ENCODE results near the gene EPG5. TPM values are rescaled to one million over a fixed set of nuclear protein-coding genes. Genes with fewer than 3 reads are reported as not detected.
"Not testable (repeated sequence)": the region's sequence is repeated elsewhere in the genome, so short reads cannot be mapped to it uniquely, and the experiment has no call there.

EPG5 gene
- total RNA-seq, 6 experiments from 2014 or later = 11.6 to 15.2 (median 12.4) TPM

- Histone ChIP-seq H3K27ac (no peak overlapping the region), H3K9me3 (no peaks in the 10 kb centered on the region), H3K36me3 (peaks cover 0 to 9% (median 2%) of the 10 kb centered on the region in 4 donors), H3K27me3 (no peaks in the 10 kb centered on the region), H3K4me3 (no peak overlapping the region), H3K4me1 (peaks cover 0 to 9% (median 0%) of the 10 kb centered on the region in 4 donors)
- TF ChIP-seq POLR2A (IDR thresholded peaks at IDR 0.05) (no peak), CTCF (IDR thresholded peaks at IDR 0.05) (no peak)
- 91% methylated on average over 6 of the region's 7 CpGs for WGBS (ENCODE audit: insufficient coverage, low coverage, low lambda C conversion rate, missing lambda C conversion rate)
- DNase-seq = no peak
- intact Hi-C loops (cut with DNase I) = loop anchor here in 1 of 2 donors (10.0 kb wide), 1 partner anchor 125 kb away; the partner anchor contains the start of gene SLC14A1
- no peak for ATAC-seq
These were observed 117.6 kb downstream of the EPG5 start for GRCh38 chr18:45849529-45849928.

- not testable (repeated sequence) for H3K4me1 ChIP-seq, H3K27me3 ChIP-seq, H3K36me3 ChIP-seq, H3K4me3 ChIP-seq, H3K9me3 ChIP-seq, ATAC-seq, DNase-seq, H3K27ac ChIP-seq
- intact Hi-C loops (cut with DNase I) = loop anchor here in 1 of 2 donors (10.0 kb wide), 1 partner anchor 124 kb away; the partner anchor contains the start of gene SLC14A1
- 98% methylated on average over 12 of the region's 13 CpGs for WGBS (ENCODE audit: insufficient coverage, low coverage, low lambda C conversion rate, missing lambda C conversion rate)
These were observed 118.5 kb downstream of the EPG5 start for GRCh38 chr18:45848643-45849042.

- DNase-seq = no peak
- 61% methylated on average over 3 of the region's 3 CpGs for WGBS (ENCODE audit: insufficient coverage, low coverage, low lambda C conversion rate, missing lambda C conversion rate)
- no peak overlapping the region for H3K4me3 ChIP-seq
These were observed 120.0 kb downstream of the EPG5 start for GRCh38 chr18:45847119-45847518.

GRCh38 chr18:45845410-45845809, 121.7 kb downstream of the EPG5 start:
- TF ChIP-seq POLR2A (IDR thresholded peaks at IDR 0.05) = no peak
- TF ChIP-seq CTCF (IDR thresholded peaks at IDR 0.05) = no peak
- ATAC-seq (peak; percentile 34 to 52 (median 48)), DNase-seq (no peak)
- Histone ChIP-seq H3K36me3 (peaks cover 0 to 4% (median under 1%) of the 10 kb centered on the region in 4 donors), H3K27me3 (no peaks in the 10 kb centered on the region), H3K4me1 (no peaks in the 10 kb centered on the region), H3K4me3 (no peak overlapping the region), H3K27ac (no peak overlapping the region), H3K9me3 (no peaks in the 10 kb centered on the region)
- no CpG with 5 or more reads among the region's 8 CpGs for WGBS (ENCODE audit: insufficient coverage, low coverage, low lambda C conversion rate, missing lambda C conversion rate)
- intact Hi-C loops (cut with DNase I) = loop anchor here in 1 of 2 donors (10.0 kb wide), 1 partner anchor 121 kb away; the partner anchor contains the start of gene SLC14A1

More at GRCh38 chr18:45847119-45847518, 120.0 kb downstream of the EPG5 start:
- peaks cover 0 to 4% (median under 1%) of the 10 kb centered on the region in 4 donors for H3K36me3 ChIP-seq
- no peaks in the 10 kb centered on the region for H3K27me3 ChIP-seq
- intact Hi-C loops (cut with DNase I) = loop anchor here in 1 of 2 donors (10.0 kb wide), 1 partner anchor 122 kb away; the partner anchor contains the start of gene SLC14A1
- peaks cover 0 to 9% (median 0%) of the 10 kb centered on the region in 4 donors for H3K4me1 ChIP-seq
- ATAC-seq = no peak
- no peak overlapping the region for H3K27ac ChIP-seq
- no peaks in the 10 kb centered on the region for H3K9me3 ChIP-seq
- no peak for TF ChIP-seq POLR2A (IDR thresholded peaks at IDR 0.05)
- TF ChIP-seq CTCF (IDR thresholded peaks at IDR 0.05) = no peak

GRCh38 chr18:45844938-45845337, 122.2 kb downstream of the EPG5 start:
- H3K4me1 ChIP-seq = no peaks in the 10 kb centered on the region
- WGBS (ENCODE audit: insufficient coverage, low coverage, low lambda C conversion rate, missing lambda C conversion rate) = 83% methylated on average over 6 of the region's 7 CpGs
- H3K4me3 ChIP-seq = no peak overlapping the region
- ATAC-seq = no peak
- peaks cover 0 to 4% (median under 1%) of the 10 kb centered on the region in 4 donors for H3K36me3 ChIP-seq
- DNase-seq = no peak
- TF ChIP-seq POLR2A (IDR thresholded peaks at IDR 0.05) = no peak
- no peak for TF ChIP-seq CTCF (IDR thresholded peaks at IDR 0.05)
- no peaks in the 10 kb centered on the region for H3K27me3 ChIP-seq
- H3K27ac ChIP-seq = no peak overlapping the region
- intact Hi-C loops (cut with DNase I) = loop anchor here in 1 of 2 donors (10.0 kb wide), 1 partner anchor 120 kb away; the partner anchor contains the start of gene SLC14A1
- H3K9me3 ChIP-seq = no peaks in the 10 kb centered on the region
